ENCODE data around the gene C6orf52.
"Not testable (repeated sequence)": the region's sequence is repeated elsewhere in the genome, so short reads cannot be mapped to it uniquely, and the experiment has no call there.

C6orf52 gene

GRCh38 chr6:10695086-10695657 lies 756 bp upstream of the C6orf52 start:
- no peak for DNase-seq (ENCODE audit: low read depth)

- DNase-seq (ENCODE audit: low read depth): no peak
Measured at GRCh38 chr6:10692965-10693538, 1.4 kb downstream of the C6orf52 start.

- no peak for DNase-seq (ENCODE audit: low read depth)
Measured at GRCh38 chr6:10690651-10691445, 3.6 kb downstream of the C6orf52 start.

GRCh38 chr6:10687582-10687981 lies 6.8 kb downstream of the C6orf52 start:
- DNase-seq (ENCODE audit: low read depth): no peak

GRCh38 chr6:10686901-10687300 lies 7.5 kb downstream of the C6orf52 start:
- DNase-seq (ENCODE audit: low read depth): no peak

- DNase-seq (ENCODE audit: low read depth): no peak
Measured at GRCh38 chr6:10685092-10685915, 9.1 kb downstream of the C6orf52 start.

- DNase-seq (ENCODE audit: low read depth): no peak
Measured at GRCh38 chr6:10684618-10685017, 9.8 kb downstream of the C6orf52 start.

- DNase-seq (ENCODE audit: low read depth): no peak
Measured at GRCh38 chr6:10682355-10682988, 11.9 kb downstream of the C6orf52 start.

GRCh38 chr6:10681795-10682194 lies 12.6 kb downstream of the C6orf52 start:
- no peak for DNase-seq (ENCODE audit: low read depth)

GRCh38 chr6:10678456-10678855 lies 16.0 kb downstream of the C6orf52 start:
- DNase-seq (ENCODE audit: low read depth): no peak

GRCh38 chr6:10676403-10676802 lies 18.0 kb downstream of the C6orf52 start:
- DNase-seq (ENCODE audit: low read depth): no peak

GRCh38 chr6:10668126-10668917 lies 26.1 kb downstream of the C6orf52 start:
- DNase-seq (ENCODE audit: low read depth): no peak

- not testable (repeated sequence) for DNase-seq (ENCODE audit: low read depth)
Measured at GRCh38 chr6:10665595-10665994, 28.8 kb downstream of the C6orf52 start.

GRCh38 chr6:10662742-10663141 lies 31.7 kb downstream of the C6orf52 start:
- no peak for DNase-seq (ENCODE audit: low read depth)

GRCh38 chr6:10662207-10662606 lies 32.2 kb downstream of the C6orf52 start:
- DNase-seq (ENCODE audit: low read depth): no peak

- DNase-seq (ENCODE audit: low read depth): not testable (repeated sequence)
Measured at GRCh38 chr6:10660431-10661191, 33.8 kb downstream of the C6orf52 start.

- no peak for DNase-seq (ENCODE audit: low read depth)
Measured at GRCh38 chr6:10659699-10660348, 34.6 kb downstream of the C6orf52 start.

- no peak for DNase-seq (ENCODE audit: low read depth)
Measured at GRCh38 chr6:10658910-10659698, 35.3 kb downstream of the C6orf52 start.

GRCh38 chr6:10655508-10656055 lies 38.8 kb downstream of the C6orf52 start:
- DNase-seq (ENCODE audit: low read depth): no peak

Measured in GM04504 (cell line).